ENCODE measurements around the gene HADHA.

- TF ChIP-seq CTCF (IDR thresholded peaks at IDR 0.05) (no peak), POLR2AphosphoS5 (IDR thresholded peaks at IDR 0.05) (no peak), EP300 (IDR thresholded peaks at IDR 0.05) (no peak), POLR2A (IDR thresholded peaks at IDR 0.05) (no peak)
These were observed 46.9 kb downstream of the HADHA start for GRCh38 chr2:26197516-26197915.

Data from upper lobe of left lung (tissue), 4 donors.